Spleen (tissue), 11 donors: ENCODE data around the gene COQ8A. TPM values are rescaled to one million over a fixed set of nuclear protein-coding genes. Genes with fewer than 3 reads are reported as not detected.

ENCODE experiments used
- DNase-seq: peaks from one replicate; pipeline ENCODE4 v3.0.0-alpha.2; 2020
- H3K27ac ChIP-seq, 8 donors: fragments of 200-600 bp; sonication (generic) in 7 of 8; 1 replicate in 4 of 8; 2 replicates in 4 of 8; pipeline versions ENCODE4 v1.5.0 to v1.8.0; 2016 to 2021; ENCODE audit warnings: inconsistent platforms in 4 of 8, mild to moderate bottlenecking in 4 of 8, moderate library complexity in 1 of 8
- H3K27me3 ChIP-seq, 7 donors: fragments of 200-600 bp; sonication (generic) in 6 of 7; replicated peaks in 1 of 7; 1 replicate in 4 of 7; 2 replicates in 3 of 7; pipeline versions ENCODE4 v1.5.0 to v1.8.0; 2016 to 2021; ENCODE audit warnings: inconsistent platforms in 3 of 7, mild to moderate bottlenecking in 1 of 7
- H3K36me3 ChIP-seq, 6 donors: fragments of 200-600 bp; sonication (generic) in 5 of 6; 1 replicate in 4 of 6; 2 replicates in 2 of 6; pipeline versions ENCODE4 v1.5.0 to v1.8.0; 2016 to 2021; ENCODE audit warnings: inconsistent platforms in 2 of 6
- H3K4me1 ChIP-seq, 6 donors: fragments of 200-600 bp; sonication (generic) in 5 of 6; 1 replicate in 3 of 6; 2 replicates in 3 of 6; pipeline versions ENCODE4 v1.5.0 to v1.8.0; 2016 to 2021; ENCODE audit warnings: inconsistent platforms in 3 of 6
- H3K4me3 ChIP-seq, 8 donors: fragments of 200-600 bp; sonication (generic) in 7 of 8; 1 replicate in 4 of 8; 2 replicates in 4 of 8; pipeline versions ENCODE4 v1.5.0 to v1.8.0; 2016 to 2021; ENCODE audit warnings: inconsistent platforms in 4 of 8, mild to moderate bottlenecking in 4 of 8, moderate library complexity in 2 of 8
- H3K9me3 ChIP-seq, 8 donors: fragments of 200-600 bp; sonication (generic) in 7 of 8; 1 replicate in 4 of 8; 2 replicates in 4 of 8; pipeline versions ENCODE4 v1.5.0 to v1.8.0; 2016 to 2021; ENCODE audit warnings: inconsistent platforms in 4 of 8
- CTCF ChIP-seq, 11 experiments: fragments of 200-600 bp in 7 of 11; fragments of 450-650 bp in 4 of 11; sonication (generic) in 4 of 11; IDR thresholded peaks in 8 of 11; conservative IDR thresholded peaks in 3 of 11; 1 replicate in 7 of 11; 2 replicates in 4 of 11; pipeline versions ENCODE4 v1.4.0 to v1.8.0; 2016 to 2021; ENCODE audit warnings: antibody characterized with exemption in 11 of 11, inconsistent platforms in 4 of 11, mild to moderate bottlenecking in 1 of 11
- POLR2A ChIP-seq, 3 donors: fragments of 450-650 bp; IDR thresholded peaks; one replicate each; pipeline ENCODE4 v1.5.1; 2017; ENCODE audit warnings: antibody characterized with exemption in 3 of 3, mild to moderate bottlenecking in 1 of 3
- POLR2AphosphoS5 ChIP-seq, 3 donors: sonication (generic); formaldehyde crosslinking; IDR thresholded peaks; one replicate each; pipeline ENCODE4 v1.5.1; 2017; ENCODE audit warnings: antibody characterized with exemption in 3 of 3
- WGBS, 5 donors: extraction: QIAGEN DNeasy Blood & Tissue Kit in 3 of 5; methylation state at CpG; one replicate each; pipeline versions ENCODE4 v1.1.5 to v1.1.7; 2013 to 2018; 5-methylcytosine and 5-hydroxymethylcytosine counted together
- intact Hi-C: fragments of 100-400 bp; cut with DNase I; formaldehyde crosslinking; loops from one replicate; pipeline ENCODE4 v1.15.0; 2023; ENCODE audit warnings: low total_unique reads
- polyA plus RNA-seq, 3 donors: library from polyadenylated mRNA; stranded (reverse); fragments of 200-250 nt; gene quantifications; one replicate each; pipeline ENCODE4 v1.2.1, GENCODE V29; 2013
- total RNA-seq, 7 donors: library from RNA; depleted of rRNA in 3 of 7; stranded (reverse); fragments of >200 nt in 3 of 7; fragmentation: NEBNext Ultra II Directional in 4 of 7; extraction: Animal tissue kit (Norgen Biotek cat#: 25700) in 4 of 7; gene quantifications; one replicate each; pipeline versions ENCODE4 v1.1.0 to v1.2.1, GENCODE V29; 2016 to 2021
- donor health status: healthy with polysubstance abuse.
- donor health status: DM: no; HTN: no; CAD: no; lungs with moderate emphysema.
- donor health status: DM: no; HTN: no; CAD: no.
- donor health status: Bipolar disorder and iron deficiency.
- donor health status: healthy.
- donor health status: DM: no; HTN: no; CAD: no.
- donor health status: DM: yes; HTN: yes; CAD: no.

COQ8A gene
- total and polyA plus RNA-seq, 10 donors: 31.0 to 59.4 (median 41.2) TPM

DNA sequence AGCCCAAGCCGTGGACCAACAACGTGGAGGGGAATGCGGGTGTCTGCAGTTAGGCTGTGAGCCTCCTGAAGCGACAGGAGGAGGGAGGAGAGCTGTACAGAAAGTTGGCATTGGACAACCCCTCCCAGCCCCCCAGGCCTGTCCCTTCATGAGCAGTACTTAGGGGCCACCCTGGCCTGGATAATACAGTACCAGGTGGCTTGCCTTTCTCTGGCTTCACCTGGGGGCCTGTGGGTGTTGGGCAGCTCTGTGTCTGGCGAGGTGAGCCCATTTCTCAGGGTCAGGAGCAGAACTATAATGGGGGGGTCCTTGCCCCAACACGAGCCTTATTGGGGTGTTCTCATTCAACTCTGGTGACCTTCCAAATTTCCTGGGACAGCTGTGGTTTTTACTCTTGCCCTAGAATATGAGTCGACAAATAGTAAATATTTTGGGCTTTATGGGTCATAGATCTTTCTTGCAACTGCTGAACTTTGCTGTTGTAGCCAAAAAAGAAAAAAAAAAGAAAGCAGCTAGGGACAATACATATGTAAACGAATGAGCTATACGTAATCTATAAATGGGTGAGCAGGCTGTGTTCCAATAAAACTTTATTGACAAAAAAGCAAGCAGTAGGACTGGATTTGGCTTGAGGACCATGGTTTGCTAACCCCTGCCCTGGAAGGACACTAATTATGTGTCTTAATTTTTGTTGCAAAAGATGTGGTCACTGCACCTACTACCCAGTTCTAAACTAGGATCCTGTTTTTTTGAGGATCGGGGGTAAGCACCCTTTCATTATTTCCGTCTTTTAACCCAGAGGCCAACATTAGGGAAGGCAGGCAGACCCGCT lies 11.4 kb downstream of the COQ8A start:
- peaks cover 0 to 52% (median 3%) of the 10 kb centered on the region in 6 donors for H3K4me1 ChIP-seq
- 81 to 94% (median 87%) methylated on average over 12 of the region's 12 CpGs for WGBS, 5 donors
- H3K27ac ChIP-seq: no peak overlapping the region
- H3K36me3 ChIP-seq: peaks cover 0 to 27% (median 2%) of the 10 kb centered on the region in 6 donors
- intact Hi-C loops: no loop called here
- no peak for DNase-seq
- peaks cover 0 to 8% (median 2%) of the 10 kb centered on the region in 8 donors for H3K9me3 ChIP-seq
- H3K4me3 ChIP-seq: no peak overlapping the region
- TF ChIP-seq POLR2AphosphoS5 (IDR thresholded peaks at IDR 0.05): peak in 1 of 3 donors; percentile 1
- TF ChIP-seq CTCF (IDR thresholded peaks at IDR 0.05 in 8 of 11, conservative IDR thresholded peaks at IDR 0.05 in 3 of 11): no peak
- no peaks in the 10 kb centered on the region for H3K27me3 ChIP-seq

DNA sequence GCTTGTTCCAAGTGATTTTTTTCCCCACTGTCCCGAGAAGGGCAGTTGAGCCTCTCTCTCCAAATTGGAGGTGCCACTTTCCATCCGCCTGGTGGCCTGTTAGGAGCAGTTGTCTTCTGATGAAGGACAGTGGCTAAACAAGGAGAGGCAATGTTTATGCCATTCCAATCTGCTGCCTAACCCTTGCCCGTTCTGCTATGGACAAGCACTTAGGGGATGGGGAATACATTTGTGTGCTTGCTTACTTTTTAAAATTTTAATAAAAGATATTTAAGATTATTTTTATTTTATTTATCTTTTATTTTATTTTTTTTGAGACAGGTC lies 12.0 kb downstream of the COQ8A start:
- TF ChIP-seq POLR2AphosphoS5 (IDR thresholded peaks at IDR 0.05) (no peak), POLR2A (IDR thresholded peaks at IDR 0.05) (no peak), CTCF (IDR thresholded peaks at IDR 0.05 in 8 of 11, conservative IDR thresholded peaks at IDR 0.05 in 3 of 11) (no peak)
- Histone ChIP-seq H3K36me3 (peaks cover 0 to 27% (median 2%) of the 10 kb centered on the region in 6 donors), H3K9me3 (peaks cover 0 to 8% (median 2%) of the 10 kb centered on the region in 8 donors), H3K4me1 (peaks cover 0 to 47% (median 2%) of the 10 kb centered on the region in 6 donors), H3K4me3 (no peak overlapping the region), H3K27me3 (no peaks in the 10 kb centered on the region), H3K27ac (no peak overlapping the region)
- 75 to 96% (median 85%) methylated on average over 3 of the region's 3 CpGs for WGBS, 5 donors
- intact Hi-C loops: no loop called here
- DNase-seq: no peak

DNA sequence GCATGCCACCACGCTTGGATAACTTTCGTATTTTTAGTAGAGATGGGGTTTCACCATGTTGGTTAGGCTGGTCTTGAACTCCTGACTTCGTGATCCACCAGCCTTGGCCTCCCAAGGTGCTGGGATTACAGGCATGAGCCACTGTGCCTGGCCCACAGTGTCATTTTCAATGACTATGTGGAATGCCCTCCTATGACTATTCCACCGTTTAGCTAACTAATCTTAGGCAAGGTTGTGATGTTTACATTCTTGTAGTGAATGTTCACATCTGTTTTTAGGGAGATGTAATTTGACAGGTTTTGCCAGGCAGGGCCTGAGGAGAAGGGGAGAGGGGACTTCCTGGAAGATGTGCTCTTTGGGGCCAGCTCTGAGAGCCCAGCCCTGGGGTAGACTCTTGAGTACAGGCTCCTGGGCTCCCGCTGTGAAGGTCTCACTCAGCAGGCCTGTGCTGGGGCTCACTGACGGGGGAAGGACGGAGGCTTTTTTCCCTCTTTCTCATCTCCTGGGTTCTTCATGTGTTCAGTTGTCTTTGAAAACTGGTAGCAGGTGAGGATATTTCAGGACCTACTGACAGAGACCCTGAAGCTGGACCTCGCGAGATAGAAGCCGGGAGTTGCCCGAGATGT lies 13.2 kb downstream of the COQ8A start:
- no peak overlapping the region for H3K4me3 ChIP-seq
- H3K27me3 ChIP-seq: no peaks in the 10 kb centered on the region
- no peak overlapping the region for H3K27ac ChIP-seq
- no peak for DNase-seq
- no peak for TF ChIP-seq POLR2A (IDR thresholded peaks at IDR 0.05)
- no peak for TF ChIP-seq POLR2AphosphoS5 (IDR thresholded peaks at IDR 0.05)
- no peak for TF ChIP-seq CTCF (IDR thresholded peaks at IDR 0.05 in 8 of 11, conservative IDR thresholded peaks at IDR 0.05 in 3 of 11)
- peaks cover 0 to 27% (median 2%) of the 10 kb centered on the region in 6 donors for H3K36me3 ChIP-seq
- intact Hi-C loops: no loop called here
- peaks cover 0 to under 1% (median 0%) of the 10 kb centered on the region in 8 donors for H3K9me3 ChIP-seq
- H3K4me1 ChIP-seq: peaks cover 0 to 49% (median 2%) of the 10 kb centered on the region in 6 donors
- 91 to 97% (median 93%) methylated on average over 11 of the region's 11 CpGs for WGBS, 5 donors

GRCh38 chr1:226954337-226954736 lies 14.2 kb downstream of the COQ8A start:
- WGBS, 5 donors: 79 to 97% (median 92%) methylated on average over 5 to 6 of the region's 6 CpGs
- no peak for DNase-seq

More at GRCh38 chr1:226954337-226954736, 14.2 kb downstream of the COQ8A start:
- Histone ChIP-seq H3K4me1 (peaks cover 0 to 58% (median 2%) of the 10 kb centered on the region in 6 donors), H3K36me3 (peaks cover 0 to 23% (median 2%) of the 10 kb centered on the region in 6 donors), H3K27ac (no peak overlapping the region), H3K9me3 (no peaks in the 10 kb centered on the region), H3K27me3 (no peaks in the 10 kb centered on the region), H3K4me3 (no peak overlapping the region)
- intact Hi-C loops: no loop called here
- TF ChIP-seq POLR2AphosphoS5 (IDR thresholded peaks at IDR 0.05) (no peak), POLR2A (IDR thresholded peaks at IDR 0.05) (no peak), CTCF (IDR thresholded peaks at IDR 0.05 in 8 of 11, conservative IDR thresholded peaks at IDR 0.05 in 3 of 11) (no peak)
